HepG2 (cell line): Measurements from ENCODE around the gene TRIAP1. TPM values are rescaled to one million over a fixed set of nuclear protein-coding genes. Genes with fewer than 3 reads are reported as not detected.
A peak's percentile ranks its signal among the peaks of the same experiment; 100 is the strongest.

Experiments
- CENPT ChIP-seq: sonication (generic); formaldehyde crosslinking; IDR thresholded peaks from 2 replicates; pipeline ENCODE4 v1.8.0; 2022; ENCODE audit warnings: low read depth, mild to moderate bottlenecking, moderate library complexity, missing genetic modification reagents
- FIP1L1 ChIP-seq: fragments of 200-400 bp; formaldehyde crosslinking; IDR thresholded peaks from 2 replicates; pipeline ENCODE4 v1.6.1; 2018; ENCODE audit warnings: low read depth, mild to moderate bottlenecking, low read length, moderate library complexity, borderline replicate concordance; ENCODE audit not compliant: insufficient read depth
- FOXK1 ChIP-seq: sonication (generic); formaldehyde crosslinking; IDR thresholded peaks from 2 replicates; pipeline ENCODE4 v1.4.0; 2020; ENCODE audit warnings: low read depth, missing genetic modification reagents, borderline replicate concordance
- RORA ChIP-seq: sonication (generic); formaldehyde crosslinking; IDR thresholded peaks from 2 replicates; pipeline ENCODE4 v1.5.0; 2020; ENCODE audit warnings: mild to moderate bottlenecking, missing genetic modification reagents, moderate library complexity
- ZBTB20 ChIP-seq: sonication (generic); formaldehyde crosslinking; IDR thresholded peaks from 2 replicates; pipeline ENCODE4 v1.8.1; 2023; ENCODE audit warnings: missing genetic modification reagents, low read depth, mild to moderate bottlenecking, borderline replicate concordance
- ZNF225 ChIP-seq: sonication (generic); formaldehyde crosslinking; IDR thresholded peaks from 2 replicates; pipeline ENCODE4 v1.4.0; 2020; ENCODE audit warnings: mild to moderate bottlenecking, missing genetic modification reagents
- ZNF234 ChIP-seq: sonication (generic); formaldehyde crosslinking; conservative IDR thresholded peaks from 2 replicates; pipeline ENCODE4 v1.5.1; 2020; ENCODE audit warnings: mild to moderate bottlenecking, missing genetic modification reagents
- ZNF496 ChIP-seq: sonication (generic); formaldehyde crosslinking; IDR thresholded peaks from 2 replicates; pipeline ENCODE4 v1.8.1; 2023; ENCODE audit warnings: mild to moderate bottlenecking, moderate library complexity, missing genetic modification reagents; ENCODE audit not compliant: insufficient replicate concordance
- ZNF589 ChIP-seq: sonication (generic); formaldehyde crosslinking; conservative IDR thresholded peaks from 2 replicates; pipeline ENCODE4 v1.8.0; 2022; ENCODE audit warnings: mild to moderate bottlenecking, moderate library complexity, missing genetic modification reagents
- polyA plus RNA-seq, 8 experiments: library from polyadenylated mRNA; depleted of rRNA in 3 of 8; stranded (reverse) in 7 of 8; unstranded in 1 of 8; fragments of >200 nt; fragmentation: Illumina TruSeq in 4 of 8; extraction: Trizol in 4 of 8; gene quantifications; 2 replicates each; pipeline versions ENCODE4 v1.2.1 to v1.2.3, GENCODE V29; 2011 to 2016; ENCODE audit warnings: low read depth in 4 of 8, missing spikeins in 1 of 8, mixed read lengths in 1 of 8; ENCODE audit not compliant: insufficient read depth in 1 of 8
- total RNA-seq, 5 experiments: library from RNA; depleted of rRNA; stranded (reverse); fragments of >200 nt; fragmentation: Illumina TruSeq; extraction: Trizol; gene quantifications; 2 replicates each; pipeline ENCODE4 v1.2.3, GENCODE V29; 2016; ENCODE audit warnings: low read depth in 1 of 5
- TF ChIP-seq, protein P1 (sequence below): sonication (generic); formaldehyde crosslinking; conservative IDR thresholded peaks from 2 replicates; pipeline ENCODE4 v1.4.0; 2020; ENCODE audit warnings: missing genetic modification reagents
- TF ChIP-seq, protein P2 (sequence below): sonication (generic); formaldehyde crosslinking; IDR thresholded peaks from 2 replicates; pipeline ENCODE4 v1.5.0; 2020; ENCODE audit warnings: mild to moderate bottlenecking, missing genetic modification reagents
- TF ChIP-seq, protein P3 (sequence below), 2 experiments: IDR thresholded peaks; 2 replicates each; pipeline ENCODE4 v1.6.1; 2011 to 2012; ENCODE audit warnings: low read length in 2 of 2, borderline replicate concordance in 1 of 2, low read depth in 1 of 2, mild to moderate bottlenecking in 1 of 2, moderate library complexity in 1 of 2
- TF ChIP-seq, protein P4 (sequence below), 2 experiments: sonication (generic) in 1 of 2; formaldehyde crosslinking in 1 of 2; IDR thresholded peaks; 2 replicates each; pipeline versions ENCODE4 v1.6.1 to v1.9.0; 2014 to 2022; ENCODE audit warnings: antibody characterized with exemption in 1 of 2, borderline replicate concordance in 1 of 2, inconsistent platforms in 1 of 2, low read depth in 1 of 2, missing genetic modification reagents in 1 of 2

The TRIAP1 gene
- total and polyA plus RNA-seq, 2 of the 13 experiments (the other 11 are each of a cell fraction or from before 2014, with no cell fraction given): 55.0 to 117 TPM

DNA sequence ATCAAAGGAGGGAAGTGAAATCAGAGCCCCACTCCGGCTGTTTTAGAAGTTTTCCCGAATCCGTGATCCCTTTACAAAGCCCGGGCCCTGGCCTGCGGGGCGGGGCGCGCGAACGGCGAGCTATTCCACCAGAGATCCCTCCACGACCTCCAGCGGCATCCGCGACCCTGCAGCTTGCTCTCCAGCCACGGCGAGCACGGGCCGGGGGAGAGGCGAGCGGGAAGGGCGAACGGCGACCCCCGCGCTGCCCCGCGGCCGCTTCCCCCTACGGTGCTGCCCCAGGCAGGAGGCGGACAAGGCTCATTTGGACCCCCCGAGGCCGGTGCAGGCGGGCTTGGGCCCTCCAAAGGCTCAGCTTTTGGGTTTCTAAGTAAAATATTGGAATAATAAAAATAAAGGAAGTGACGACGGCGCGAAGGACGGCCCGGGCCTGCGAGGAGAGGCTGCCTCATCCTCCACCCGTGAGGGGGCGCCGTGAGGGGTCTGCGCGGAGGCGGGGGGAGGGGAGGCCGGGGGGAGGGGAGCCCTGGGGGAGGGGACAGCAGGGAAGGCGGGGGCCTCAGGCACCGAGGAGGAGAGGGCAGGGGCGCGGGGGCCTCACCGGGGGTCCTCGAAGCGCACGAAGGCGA is 22.8 kb upstream of the TRIAP1 start (continued):
- TF ChIP-seq, protein P1, sequence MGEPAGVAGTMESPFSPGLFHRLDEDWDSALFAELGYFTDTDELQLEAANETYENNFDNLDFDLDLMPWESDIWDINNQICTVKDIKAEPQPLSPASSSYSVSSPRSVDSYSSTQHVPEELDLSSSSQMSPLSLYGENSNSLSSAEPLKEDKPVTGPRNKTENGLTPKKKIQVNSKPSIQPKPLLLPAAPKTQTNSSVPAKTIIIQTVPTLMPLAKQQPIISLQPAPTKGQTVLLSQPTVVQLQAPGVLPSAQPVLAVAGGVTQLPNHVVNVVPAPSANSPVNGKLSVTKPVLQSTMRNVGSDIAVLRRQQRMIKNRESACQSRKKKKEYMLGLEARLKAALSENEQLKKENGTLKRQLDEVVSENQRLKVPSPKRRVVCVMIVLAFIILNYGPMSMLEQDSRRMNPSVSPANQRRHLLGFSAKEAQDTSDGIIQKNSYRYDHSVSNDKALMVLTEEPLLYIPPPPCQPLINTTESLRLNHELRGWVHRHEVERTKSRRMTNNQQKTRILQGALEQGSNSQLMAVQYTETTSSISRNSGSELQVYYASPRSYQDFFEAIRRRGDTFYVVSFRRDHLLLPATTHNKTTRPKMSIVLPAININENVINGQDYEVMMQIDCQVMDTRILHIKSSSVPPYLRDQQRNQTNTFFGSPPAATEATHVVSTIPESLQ (CRISPR knock-in tag): no peak
- no peak for TF ChIP-seq ZNF225 (CRISPR knock-in tag)
- TF ChIP-seq, protein P2, sequence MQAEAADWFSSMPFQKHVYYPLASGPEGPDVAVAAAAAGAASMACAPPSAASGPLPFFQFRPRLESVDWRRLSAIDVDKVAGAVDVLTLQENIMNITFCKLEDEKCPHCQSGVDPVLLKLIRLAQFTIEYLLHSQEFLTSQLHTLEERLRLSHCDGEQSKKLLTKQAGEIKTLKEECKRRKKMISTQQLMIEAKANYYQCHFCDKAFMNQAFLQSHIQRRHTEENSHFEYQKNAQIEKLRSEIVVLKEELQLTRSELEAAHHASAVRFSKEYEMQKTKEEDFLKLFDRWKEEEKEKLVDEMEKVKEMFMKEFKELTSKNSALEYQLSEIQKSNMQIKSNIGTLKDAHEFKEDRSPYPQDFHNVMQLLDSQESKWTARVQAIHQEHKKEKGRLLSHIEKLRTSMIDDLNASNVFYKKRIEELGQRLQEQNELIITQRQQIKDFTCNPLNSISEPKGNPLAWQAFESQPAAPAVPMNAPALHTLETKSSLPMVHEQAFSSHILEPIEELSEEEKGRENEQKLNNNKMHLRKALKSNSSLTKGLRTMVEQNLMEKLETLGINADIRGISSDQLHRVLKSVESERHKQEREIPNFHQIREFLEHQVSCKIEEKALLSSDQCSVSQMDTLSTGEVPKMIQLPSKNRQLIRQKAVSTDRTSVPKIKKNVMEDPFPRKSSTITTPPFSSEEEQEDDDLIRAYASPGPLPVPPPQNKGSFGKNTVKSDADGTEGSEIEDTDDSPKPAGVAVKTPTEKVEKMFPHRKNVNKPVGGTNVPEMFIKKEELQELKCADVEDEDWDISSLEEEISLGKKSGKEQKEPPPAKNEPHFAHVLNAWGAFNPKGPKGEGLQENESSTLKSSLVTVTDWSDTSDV (CRISPR knock-in tag): no peak
- no peak for TF ChIP-seq CENPT (CRISPR knock-in tag)
- TF ChIP-seq, protein P3, sequence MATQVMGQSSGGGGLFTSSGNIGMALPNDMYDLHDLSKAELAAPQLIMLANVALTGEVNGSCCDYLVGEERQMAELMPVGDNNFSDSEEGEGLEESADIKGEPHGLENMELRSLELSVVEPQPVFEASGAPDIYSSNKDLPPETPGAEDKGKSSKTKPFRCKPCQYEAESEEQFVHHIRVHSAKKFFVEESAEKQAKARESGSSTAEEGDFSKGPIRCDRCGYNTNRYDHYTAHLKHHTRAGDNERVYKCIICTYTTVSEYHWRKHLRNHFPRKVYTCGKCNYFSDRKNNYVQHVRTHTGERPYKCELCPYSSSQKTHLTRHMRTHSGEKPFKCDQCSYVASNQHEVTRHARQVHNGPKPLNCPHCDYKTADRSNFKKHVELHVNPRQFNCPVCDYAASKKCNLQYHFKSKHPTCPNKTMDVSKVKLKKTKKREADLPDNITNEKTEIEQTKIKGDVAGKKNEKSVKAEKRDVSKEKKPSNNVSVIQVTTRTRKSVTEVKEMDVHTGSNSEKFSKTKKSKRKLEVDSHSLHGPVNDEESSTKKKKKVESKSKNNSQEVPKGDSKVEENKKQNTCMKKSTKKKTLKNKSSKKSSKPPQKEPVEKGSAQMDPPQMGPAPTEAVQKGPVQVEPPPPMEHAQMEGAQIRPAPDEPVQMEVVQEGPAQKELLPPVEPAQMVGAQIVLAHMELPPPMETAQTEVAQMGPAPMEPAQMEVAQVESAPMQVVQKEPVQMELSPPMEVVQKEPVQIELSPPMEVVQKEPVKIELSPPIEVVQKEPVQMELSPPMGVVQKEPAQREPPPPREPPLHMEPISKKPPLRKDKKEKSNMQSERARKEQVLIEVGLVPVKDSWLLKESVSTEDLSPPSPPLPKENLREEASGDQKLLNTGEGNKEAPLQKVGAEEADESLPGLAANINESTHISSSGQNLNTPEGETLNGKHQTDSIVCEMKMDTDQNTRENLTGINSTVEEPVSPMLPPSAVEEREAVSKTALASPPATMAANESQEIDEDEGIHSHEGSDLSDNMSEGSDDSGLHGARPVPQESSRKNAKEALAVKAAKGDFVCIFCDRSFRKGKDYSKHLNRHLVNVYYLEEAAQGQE (IDR thresholded peaks at IDR 0.05; ENCODE audit: borderline replicate concordance in 1 of 2, low read depth in 1 of 2, low read length in 2 of 2): no peak
- TF ChIP-seq, protein P4, sequence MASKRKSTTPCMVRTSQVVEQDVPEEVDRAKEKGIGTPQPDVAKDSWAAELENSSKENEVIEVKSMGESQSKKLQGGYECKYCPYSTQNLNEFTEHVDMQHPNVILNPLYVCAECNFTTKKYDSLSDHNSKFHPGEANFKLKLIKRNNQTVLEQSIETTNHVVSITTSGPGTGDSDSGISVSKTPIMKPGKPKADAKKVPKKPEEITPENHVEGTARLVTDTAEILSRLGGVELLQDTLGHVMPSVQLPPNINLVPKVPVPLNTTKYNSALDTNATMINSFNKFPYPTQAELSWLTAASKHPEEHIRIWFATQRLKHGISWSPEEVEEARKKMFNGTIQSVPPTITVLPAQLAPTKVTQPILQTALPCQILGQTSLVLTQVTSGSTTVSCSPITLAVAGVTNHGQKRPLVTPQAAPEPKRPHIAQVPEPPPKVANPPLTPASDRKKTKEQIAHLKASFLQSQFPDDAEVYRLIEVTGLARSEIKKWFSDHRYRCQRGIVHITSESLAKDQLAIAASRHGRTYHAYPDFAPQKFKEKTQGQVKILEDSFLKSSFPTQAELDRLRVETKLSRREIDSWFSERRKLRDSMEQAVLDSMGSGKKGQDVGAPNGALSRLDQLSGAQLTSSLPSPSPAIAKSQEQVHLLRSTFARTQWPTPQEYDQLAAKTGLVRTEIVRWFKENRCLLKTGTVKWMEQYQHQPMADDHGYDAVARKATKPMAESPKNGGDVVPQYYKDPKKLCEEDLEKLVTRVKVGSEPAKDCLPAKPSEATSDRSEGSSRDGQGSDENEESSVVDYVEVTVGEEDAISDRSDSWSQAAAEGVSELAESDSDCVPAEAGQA (IDR thresholded peaks at IDR 0.05; ENCODE audit: low read depth): no peak
- TF ChIP-seq, protein P4 (CRISPR knock-in tag; IDR thresholded peaks at IDR 0.05; ENCODE audit: borderline replicate concordance): 0 out of 2 replicates have a peak, but pooled peaks have one; percentile 27
- no peak for TF ChIP-seq FOXK1 (CRISPR knock-in tag)
- TF ChIP-seq RORA (CRISPR knock-in tag): no peak
- no peak for TF ChIP-seq FIP1L1
- no peak for TF ChIP-seq ZNF589
- TF ChIP-seq ZNF496 (CRISPR knock-in tag): no peak
- TF ChIP-seq ZNF234 (CRISPR knock-in tag): no peak
- TF ChIP-seq ZBTB20: no peak
